Mucosa of stomach (tissue), 1 donor: ENCODE results near the gene TANGO6.

Experiments
- H3K27me3 ChIP-seq: one replicate; pipeline ENCODE4 v1.7.0; 2013; ENCODE audit warnings: mild to moderate bottlenecking, low read length; ENCODE audit not compliant: control insufficient read depth, insufficient read depth
- H3K36me3 ChIP-seq: one replicate; pipeline ENCODE4 v1.7.0; 2013; ENCODE audit warnings: low read length; ENCODE audit not compliant: control insufficient read depth, insufficient read depth
- H3K4me1 ChIP-seq: one replicate; pipeline ENCODE4 v1.7.0; 2013; ENCODE audit warnings: mild to moderate bottlenecking, low read length; ENCODE audit not compliant: control insufficient read depth, insufficient read depth
- H3K4me3 ChIP-seq: one replicate; pipeline ENCODE4 v1.7.0; 2013; ENCODE audit warnings: low read length
- H3K9ac ChIP-seq: one replicate; pipeline ENCODE4 v1.7.0; 2013; ENCODE audit warnings: mild to moderate bottlenecking, low read length, moderate library complexity
- H3K9me3 ChIP-seq: one replicate; pipeline ENCODE4 v1.7.0; 2013; ENCODE audit warnings: mild to moderate bottlenecking, low read length, moderate library complexity; ENCODE audit not compliant: control insufficient read depth
- donor health status: Pancreatic carcinoma.

Gene TANGO6

DNA sequence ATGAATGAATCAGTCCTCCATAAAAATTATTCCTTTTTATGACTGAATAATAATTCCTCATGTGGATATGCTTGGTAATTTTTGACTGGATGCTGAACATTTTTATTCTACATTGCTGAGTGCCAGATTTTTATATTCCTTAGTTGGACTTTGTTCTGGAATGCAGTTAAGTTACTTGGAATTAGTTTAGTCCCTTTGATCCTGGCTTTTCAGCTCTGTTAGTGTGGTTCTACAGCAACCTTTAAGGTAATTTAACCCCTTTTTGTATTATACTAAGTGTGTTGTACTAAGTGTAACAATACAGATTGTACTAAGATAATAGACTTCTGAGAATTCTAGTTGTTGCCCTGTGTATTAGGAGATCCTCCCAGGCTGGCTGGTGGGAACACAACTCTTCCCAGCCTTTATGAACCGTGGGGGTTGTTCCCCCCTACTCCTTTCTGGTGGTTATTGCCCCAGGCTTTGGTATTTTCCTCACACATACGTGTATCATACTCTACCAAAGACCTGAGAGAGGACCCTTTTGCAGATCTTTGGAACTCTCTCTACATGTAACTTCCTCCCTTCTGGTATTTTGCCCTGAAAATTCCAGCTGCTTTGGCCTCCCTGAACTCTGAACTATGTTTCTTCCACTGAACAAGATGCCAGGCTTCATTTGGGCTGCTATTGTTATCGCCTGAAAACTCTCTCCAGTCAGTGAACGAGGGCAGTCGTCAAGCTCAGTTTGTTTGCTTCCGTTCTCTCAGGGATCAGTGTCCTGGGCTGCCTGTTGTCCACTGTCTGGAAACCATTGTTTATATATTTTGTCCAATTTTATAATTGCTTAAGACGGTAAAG, 30.5 kb downstream of the TANGO6 start:
- Histone ChIP-seq H3K9me3 (no peaks in the 10 kb centered on the region), H3K4me1 (no peaks in the 10 kb centered on the region), H3K36me3 (no peaks in the 10 kb centered on the region), H3K9ac (no peak overlapping the region), H3K4me3 (no peak overlapping the region), H3K27me3 (no peaks in the 10 kb centered on the region)

DNA sequence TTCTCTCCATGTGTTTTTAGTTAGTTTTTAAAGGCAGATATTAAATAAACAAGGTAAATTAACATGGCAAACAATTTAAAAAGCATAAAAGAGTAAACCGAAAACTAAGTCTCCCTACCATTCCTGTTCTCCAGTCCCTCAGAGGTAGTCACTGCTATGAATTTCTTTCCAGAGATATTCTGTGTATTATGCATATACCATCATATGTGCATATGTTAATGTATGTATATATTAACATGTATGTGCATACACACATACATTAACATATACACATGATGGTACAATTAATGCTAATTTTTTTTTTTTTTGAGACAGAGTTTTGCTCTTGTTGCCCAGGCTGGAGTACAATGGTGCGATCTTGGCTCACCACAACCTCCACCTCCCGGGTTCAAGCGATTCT, 32.5 kb downstream of the TANGO6 start:
- Histone ChIP-seq H3K4me3 (no peak overlapping the region), H3K27me3 (no peaks in the 10 kb centered on the region)

DNA sequence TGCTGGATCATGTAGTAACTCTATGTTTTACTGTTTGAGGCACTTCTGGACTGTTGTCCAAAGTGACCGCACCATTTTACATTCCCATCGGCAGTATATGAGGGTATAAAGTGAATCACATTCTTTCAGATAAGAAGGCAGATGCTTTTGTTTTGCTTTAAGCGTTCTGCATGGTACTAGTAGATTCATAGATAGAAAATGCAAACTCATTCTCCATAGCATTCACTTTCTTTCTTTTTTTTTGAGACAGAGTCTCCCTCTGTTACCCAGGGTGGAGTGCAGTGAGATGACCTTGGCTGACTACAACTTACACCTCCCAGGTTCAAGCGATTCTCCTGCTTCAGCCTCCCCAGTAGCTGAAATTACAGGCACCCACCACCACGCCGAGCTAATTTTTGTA, 40.4 kb downstream of the TANGO6 start:
- H3K36me3 ChIP-seq, result no peaks in the 10 kb centered on the region
- no peak overlapping the region for H3K4me3 ChIP-seq
- no peaks in the 10 kb centered on the region for H3K27me3 ChIP-seq
- no peaks in the 10 kb centered on the region for H3K4me1 ChIP-seq
- no peaks in the 10 kb centered on the region for H3K9me3 ChIP-seq
- H3K9ac ChIP-seq, result no peak overlapping the region

More for the DNA sequence above, 32.5 kb downstream of the TANGO6 start:
- Histone ChIP-seq H3K9ac (no peak overlapping the region), H3K36me3 (no peaks in the 10 kb centered on the region), H3K9me3 (no peaks in the 10 kb centered on the region), H3K4me1 (no peaks in the 10 kb centered on the region)

DNA sequence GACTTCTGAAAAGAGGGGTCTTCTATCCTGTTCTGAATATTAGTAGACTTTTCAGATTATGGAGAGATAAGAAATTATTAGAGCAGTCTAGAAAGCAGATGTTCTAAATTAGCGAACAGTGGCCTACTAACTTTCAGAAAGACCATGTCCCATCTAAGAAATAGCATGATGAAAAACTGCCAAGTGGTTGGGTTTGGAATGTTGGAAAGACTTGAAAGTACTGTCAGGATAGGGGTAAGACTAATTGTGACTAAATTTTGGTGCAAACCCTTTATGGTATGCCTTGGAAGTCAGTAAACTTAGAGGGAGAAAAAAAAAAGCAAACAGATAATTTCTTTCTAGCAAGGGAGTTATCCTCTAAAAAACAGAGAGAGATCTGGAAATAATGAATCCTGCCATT, 41.1 kb downstream of the TANGO6 start:
- no peaks in the 10 kb centered on the region for H3K27me3 ChIP-seq
- no peaks in the 10 kb centered on the region for H3K4me1 ChIP-seq
- no peaks in the 10 kb centered on the region for H3K9me3 ChIP-seq
- H3K4me3 ChIP-seq, result no peak overlapping the region
- no peaks in the 10 kb centered on the region for H3K36me3 ChIP-seq
- H3K9ac ChIP-seq, result no peak overlapping the region

- no peaks in the 10 kb centered on the region for H3K4me1 ChIP-seq
- H3K27me3 ChIP-seq, result no peaks in the 10 kb centered on the region
- H3K9ac ChIP-seq, result no peak overlapping the region
- H3K9me3 ChIP-seq, result no peaks in the 10 kb centered on the region
- no peaks in the 10 kb centered on the region for H3K36me3 ChIP-seq
- H3K4me3 ChIP-seq, result no peak overlapping the region
Measured at GRCh38 chr16:68884861-68885720, 41.8 kb downstream of the TANGO6 start.

DNA sequence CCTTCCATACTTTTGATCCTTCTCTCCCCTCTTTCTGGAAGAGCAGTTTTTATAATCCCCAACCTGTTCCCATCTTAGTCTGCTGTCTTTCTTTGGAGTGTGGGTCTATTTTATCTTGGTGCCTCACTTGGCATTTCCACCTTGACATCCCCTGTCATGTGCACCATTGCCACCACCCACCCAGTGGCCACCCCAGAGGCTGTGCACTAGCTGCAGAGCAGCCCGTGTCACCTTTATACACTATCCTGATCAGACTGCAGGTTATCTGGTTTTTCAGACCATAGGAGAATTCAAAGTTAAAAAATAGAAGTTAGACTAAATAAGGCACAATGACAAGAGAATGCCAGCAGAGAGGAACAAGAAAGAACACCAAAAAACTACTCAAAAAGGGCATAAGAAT, 43.8 kb downstream of the TANGO6 start:
- H3K4me1 ChIP-seq, result no peaks in the 10 kb centered on the region
- H3K36me3 ChIP-seq, result no peaks in the 10 kb centered on the region
- H3K9ac ChIP-seq, result no peak overlapping the region
- no peaks in the 10 kb centered on the region for H3K27me3 ChIP-seq
- no peaks in the 10 kb centered on the region for H3K9me3 ChIP-seq
- H3K4me3 ChIP-seq, result no peak overlapping the region

GRCh38 chr16:68889508-68890150, 46.3 kb downstream of the TANGO6 start:
- Histone ChIP-seq H3K9me3 (no peaks in the 10 kb centered on the region), H3K36me3 (no peaks in the 10 kb centered on the region), H3K27me3 (no peaks in the 10 kb centered on the region), H3K9ac (no peak overlapping the region), H3K4me1 (peaks cover 7% of the 10 kb centered on the region), H3K4me3 (no peak overlapping the region)

DNA sequence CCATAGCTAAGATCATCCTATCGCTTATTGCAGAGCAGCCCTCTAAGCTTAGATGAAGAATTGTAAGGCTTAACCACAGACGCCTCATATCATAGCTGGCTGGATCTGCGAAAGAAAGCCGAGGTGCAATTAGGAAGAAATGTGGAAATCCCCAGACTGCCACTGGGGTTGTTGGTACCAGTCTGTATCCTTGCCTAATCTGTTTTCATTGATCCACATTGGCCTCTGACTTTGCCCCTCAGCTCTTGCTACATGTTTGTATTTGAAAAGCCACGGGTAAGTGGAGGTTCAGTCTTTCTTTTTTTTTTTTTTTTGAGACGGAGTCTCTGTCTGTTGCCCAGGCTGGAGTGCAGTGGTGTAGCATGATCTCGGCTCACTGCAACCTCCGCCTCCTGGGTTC, 48.9 kb downstream of the TANGO6 start:
- peaks cover 7% of the 10 kb centered on the region for H3K4me1 ChIP-seq
- no peak overlapping the region for H3K9ac ChIP-seq
- no peaks in the 10 kb centered on the region for H3K36me3 ChIP-seq
- no peak overlapping the region for H3K4me3 ChIP-seq
- no peaks in the 10 kb centered on the region for H3K27me3 ChIP-seq
- no peaks in the 10 kb centered on the region for H3K9me3 ChIP-seq

DNA sequence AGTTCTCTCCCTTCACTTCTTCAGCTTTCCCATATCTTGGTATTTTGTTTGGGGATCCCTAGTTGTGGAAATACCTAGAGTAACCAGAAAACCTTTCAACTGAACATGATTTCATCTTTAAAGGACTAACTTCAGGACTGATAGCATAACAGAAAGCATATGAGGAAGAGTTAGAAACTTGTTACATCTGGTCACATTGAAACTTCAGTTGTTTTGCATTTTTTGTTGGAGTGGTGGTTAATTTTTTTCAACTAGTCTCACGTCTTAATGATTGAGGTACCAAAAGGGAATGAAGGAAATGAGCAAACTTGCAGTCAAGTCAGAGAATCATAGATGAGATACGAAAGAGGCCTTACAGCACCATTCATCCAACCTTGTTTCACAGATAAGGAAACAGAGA, 49.6 kb downstream of the TANGO6 start:
- Histone ChIP-seq H3K9me3 (no peaks in the 10 kb centered on the region), H3K9ac (no peak overlapping the region), H3K4me1 (peaks cover 7% of the 10 kb centered on the region), H3K27me3 (no peaks in the 10 kb centered on the region), H3K4me3 (no peak overlapping the region), H3K36me3 (no peaks in the 10 kb centered on the region)

DNA sequence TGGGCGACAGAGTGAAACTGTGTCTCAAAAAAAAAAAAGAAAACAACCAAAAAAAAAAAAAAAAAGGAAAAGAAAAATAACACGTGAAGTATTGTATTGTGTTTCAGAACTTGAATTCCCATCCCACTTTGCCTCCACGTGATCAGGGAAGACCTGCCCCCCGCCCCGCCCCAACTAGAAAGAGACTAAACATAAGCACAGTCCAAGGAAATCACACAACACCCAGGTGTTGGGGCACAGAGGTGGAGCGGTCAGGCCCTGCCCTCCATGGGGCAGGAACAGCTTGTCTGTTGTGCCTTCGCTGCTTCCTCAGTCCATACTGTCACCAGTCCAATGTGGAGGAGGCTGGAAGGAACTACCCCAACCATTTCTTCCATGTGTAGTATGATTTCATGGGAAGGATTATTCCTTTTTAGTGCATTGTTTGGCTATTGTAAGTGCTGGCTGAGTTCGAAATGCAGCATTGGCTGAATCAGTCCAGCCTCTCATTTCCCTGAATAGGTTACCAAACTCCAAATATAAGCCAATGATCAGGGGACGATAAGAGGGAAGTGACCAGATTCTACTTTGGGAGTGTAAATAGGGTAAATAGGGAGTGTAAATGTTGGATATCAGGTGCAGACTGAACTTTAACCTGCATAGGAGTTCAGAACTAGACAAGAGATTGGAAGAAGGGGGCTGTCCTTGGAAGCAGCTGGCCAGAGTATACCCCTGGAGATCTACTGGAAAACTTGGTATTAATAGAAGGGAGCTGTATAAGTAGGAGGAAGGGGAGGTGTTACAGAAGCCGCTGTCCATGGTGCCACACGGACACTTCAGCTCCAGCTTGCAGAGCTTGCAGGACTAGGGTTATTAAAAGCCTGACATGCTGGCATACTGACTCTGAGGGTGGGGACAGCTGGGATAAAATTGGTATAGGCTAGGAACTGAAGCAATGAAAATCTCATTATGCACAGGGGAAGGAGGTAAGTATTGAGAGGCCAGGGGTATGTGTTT, 50.7 kb downstream of the TANGO6 start:
- H3K4me3 ChIP-seq, result no peak overlapping the region
- no peaks in the 10 kb centered on the region for H3K36me3 ChIP-seq
- H3K27me3 ChIP-seq, result no peaks in the 10 kb centered on the region
- H3K9ac ChIP-seq, result no peak overlapping the region
- H3K4me1 ChIP-seq, result peaks cover 7% of the 10 kb centered on the region
- no peaks in the 10 kb centered on the region for H3K9me3 ChIP-seq

DNA sequence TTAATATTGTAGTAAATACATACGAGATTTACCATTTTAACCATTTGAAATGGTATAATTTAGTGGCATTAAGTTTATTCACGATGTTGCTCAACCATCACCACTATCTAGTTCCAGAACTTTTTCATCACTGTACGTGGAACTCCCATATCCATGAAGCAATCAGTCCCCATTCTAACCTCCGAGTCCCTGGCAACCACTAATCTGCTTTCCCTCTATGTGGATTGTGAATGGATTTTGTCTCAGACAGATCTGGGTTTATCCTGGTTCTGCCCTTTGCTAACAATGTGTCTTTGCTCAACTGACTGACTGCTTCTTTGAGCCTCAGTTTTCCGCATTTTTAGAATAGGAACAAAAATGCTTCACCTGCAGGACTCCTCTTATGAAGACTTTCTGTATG, 51.4 kb downstream of the TANGO6 start:
- H3K9me3 ChIP-seq, result no peaks in the 10 kb centered on the region
- H3K36me3 ChIP-seq, result no peaks in the 10 kb centered on the region
- H3K9ac ChIP-seq, result no peak overlapping the region
- no peaks in the 10 kb centered on the region for H3K27me3 ChIP-seq
- peaks cover 7% of the 10 kb centered on the region for H3K4me1 ChIP-seq
- no peak overlapping the region for H3K4me3 ChIP-seq
